Epithelial cell of proximal tubule (primary cell): ENCODE data around the gene TTC39B. TPM values are rescaled to one million over a fixed set of nuclear protein-coding genes. Genes with fewer than 3 reads are reported as not detected.

Experiments used
- DNase-seq: peaks from one replicate; pipeline ENCODE4 v3.0.0-alpha.2; 2011; ENCODE audit warnings: low read depth
- H3K4me3 ChIP-seq: 2 replicates; pipeline ENCODE4 v1.5.1; 2011; ENCODE audit warnings: low read depth, mild to moderate bottlenecking, low read length
- CTCF ChIP-seq: conservative IDR thresholded peaks from 2 replicates; pipeline ENCODE4 v1.5.1; 2012; ENCODE audit warnings: low read depth, mild to moderate bottlenecking, low read length
- total RNA-seq: library from RNA; depleted of rRNA; stranded (reverse); fragments of >200 nt; gene quantifications from 2 replicates; pipeline ENCODE4 v1.2.3, GENCODE V29; 2015

Gene TTC39B
- total RNA-seq, 1 donor from 2014 or later, result 5.2 TPM

DNA sequence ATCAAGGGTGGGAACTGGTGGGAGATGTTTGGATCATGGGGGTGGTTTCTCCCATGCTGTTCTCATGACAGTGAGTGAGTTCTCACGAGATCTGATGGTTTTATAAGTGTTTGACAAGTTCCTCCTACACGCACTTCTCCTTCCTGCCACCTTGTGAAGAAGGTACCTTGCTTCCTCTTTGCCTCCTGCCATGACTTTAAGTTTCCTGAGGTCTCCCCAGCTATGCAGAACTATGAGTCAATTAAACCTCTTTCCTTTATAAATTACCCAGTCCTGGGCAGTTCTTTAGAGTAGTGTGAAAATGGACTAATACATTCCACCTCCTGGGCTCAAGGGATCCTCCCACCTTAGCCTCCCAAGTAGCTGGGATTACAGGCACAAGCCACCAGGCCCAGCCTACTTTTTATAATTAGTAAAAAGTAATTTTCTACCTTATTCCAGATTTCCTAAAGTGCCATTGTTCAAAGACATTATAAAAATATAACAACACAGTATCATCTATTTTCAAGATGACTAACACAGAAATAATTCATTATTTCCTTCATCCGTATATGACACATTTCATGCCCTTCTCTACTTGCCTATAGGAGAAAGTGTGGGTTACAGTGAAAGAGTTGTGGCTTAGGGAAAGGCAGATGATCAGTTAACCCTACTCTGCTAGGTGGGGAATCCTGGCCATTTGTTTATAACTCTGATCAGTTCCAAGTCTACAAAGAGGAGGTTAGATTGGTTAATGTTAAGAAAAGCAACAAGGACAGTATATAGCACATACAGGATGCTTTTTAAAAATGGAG, 99.9 kb downstream of the TTC39B start:
- TF ChIP-seq CTCF, result no peak
- no peak for DNase-seq
- H3K4me3 ChIP-seq, result no peak overlapping the region

GRCh38 chr9:15205632-15206420, 101.2 kb downstream of the TTC39B start:
- no peak for DNase-seq
- no peak for TF ChIP-seq CTCF
- H3K4me3 ChIP-seq, result no peak overlapping the region

- no peak for TF ChIP-seq CTCF
- no peak for DNase-seq
These were observed 103.4 kb downstream of the TTC39B start for GRCh38 chr9:15203581-15203980.

DNA sequence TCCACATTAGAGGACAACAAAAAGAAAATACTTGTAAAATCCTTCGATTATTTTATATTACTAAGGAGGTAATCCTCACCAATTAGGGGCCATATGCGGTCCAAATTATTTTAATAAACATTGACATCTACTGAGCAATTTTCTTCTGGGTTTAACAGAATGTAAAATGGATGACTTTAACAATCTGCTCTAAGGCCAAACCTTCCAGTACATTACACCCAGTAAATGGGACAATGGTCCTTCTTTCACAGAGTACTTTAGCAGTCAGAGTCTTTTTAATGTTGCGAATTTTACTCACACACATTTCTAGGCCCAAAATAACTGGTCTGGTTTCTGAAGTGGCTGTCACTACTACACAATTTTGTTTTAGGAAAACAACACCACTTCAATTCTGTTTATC, 106.9 kb downstream of the TTC39B start:
- DNase-seq, result no peak
- no peak overlapping the region for H3K4me3 ChIP-seq
- TF ChIP-seq CTCF, result no peak

More at GRCh38 chr9:15203581-15203980, 103.4 kb downstream of the TTC39B start:
- no peak overlapping the region for H3K4me3 ChIP-seq

DNA sequence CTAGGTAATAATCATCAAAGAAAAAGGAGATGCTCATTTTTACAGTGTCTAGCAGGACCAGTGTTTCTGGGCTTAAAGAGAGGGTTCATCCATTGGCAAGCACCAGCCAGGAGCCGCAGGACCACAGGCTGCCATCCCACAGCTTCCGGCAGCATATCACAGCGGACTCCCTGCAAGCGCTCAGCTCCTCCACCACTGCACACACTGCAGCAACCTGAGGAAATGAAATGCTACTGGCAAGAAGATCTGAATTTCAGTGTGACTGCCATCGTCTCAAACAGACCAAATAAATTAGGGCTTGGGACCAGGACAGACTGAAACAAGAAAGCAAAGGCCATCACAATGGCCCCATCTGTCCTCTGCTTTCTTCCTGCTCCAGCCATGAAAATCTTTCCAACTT, 114.2 kb downstream of the TTC39B start:
- no peak for DNase-seq
- H3K4me3 ChIP-seq, result no peak overlapping the region
- no peak for TF ChIP-seq CTCF

- no peak overlapping the region for H3K4me3 ChIP-seq
- TF ChIP-seq CTCF, result no peak
- no peak for DNase-seq
These were observed 115.6 kb downstream of the TTC39B start for GRCh38 chr9:15191378-15191777.
